H1 (cell line): ENCODE data around the gene DYNLT2B.

Experiments
- BRCA1 ChIP-seq: IDR thresholded peaks from 2 replicates; pipeline ENCODE4 v1.6.1; 2012; ENCODE audit warnings: low read depth, low read length, improper control_type of control experiment
- CEBPB ChIP-seq: IDR thresholded peaks from 2 replicates; pipeline ENCODE4 v1.6.1; 2012; ENCODE audit warnings: low read depth, low read length
- CTCF ChIP-seq, 3 experiments: IDR thresholded peaks; 1 replicate in 2 of 3; 2 replicates in 1 of 3; pipeline versions ENCODE4 v1.5.1 to v1.6.1; 2011; ENCODE audit warnings: low read length in 3 of 3, mild to moderate bottlenecking in 3 of 3, inconsistent platforms in 2 of 3, low read depth in 1 of 3, moderate library complexity in 1 of 3; ENCODE audit not compliant: insufficient read depth in 1 of 3; ENCODE audit errors: control extremely low read depth in 1 of 3
- EZH2 ChIP-seq: fragments of 200-600 bp; sonication (generic); IDR thresholded peaks from 2 replicates; pipeline ENCODE4 v1.7.1; 2012; ENCODE audit warnings: low read depth, mild to moderate bottlenecking, moderate library complexity, low read length, inconsistent platforms; ENCODE audit not compliant: severe bottlenecking
- HDAC6 ChIP-seq: IDR thresholded peaks from one replicate; pipeline ENCODE4 v1.7.1; 2012; ENCODE audit warnings: low read depth, mild to moderate bottlenecking, inconsistent platforms, low read length, moderate library complexity
- KDM1A ChIP-seq: fragments of 200-600, 300-600 bp; sonication (generic); IDR thresholded peaks from 2 replicates; pipeline ENCODE4 v1.7.1; 2016; ENCODE audit warnings: mild to moderate bottlenecking, low read length, borderline replicate concordance
- MAFK ChIP-seq: IDR thresholded peaks from 2 replicates; pipeline ENCODE4 v1.6.1; 2012; ENCODE audit warnings: low read depth, mild to moderate bottlenecking, improper control_type of control experiment, low read length
- POLR2A ChIP-seq, 2 experiments: IDR thresholded peaks; 1 replicate in 1 of 2; 2 replicates in 1 of 2; pipeline ENCODE4 v1.6.1; 2011; ENCODE audit warnings: low read depth in 2 of 2, low read length in 2 of 2, mild to moderate bottlenecking in 2 of 2; ENCODE audit errors: control extremely low read depth in 1 of 2
- POLR2AphosphoS5 ChIP-seq: IDR thresholded peaks from 2 replicates; pipeline ENCODE4 v1.6.1; 2011; ENCODE audit warnings: low read depth, low read length
- TAF1 ChIP-seq: IDR thresholded peaks from 2 replicates; pipeline ENCODE4 v1.6.1; 2011; ENCODE audit warnings: mild to moderate bottlenecking, low read depth, low read length
- TCF12 ChIP-seq: IDR thresholded peaks from 2 replicates; pipeline ENCODE4 v1.6.1; 2011; ENCODE audit warnings: low read depth, mild to moderate bottlenecking, low read length

- TF ChIP-seq HDAC6 (no peak), EZH2 (no peak), POLR2A (IDR thresholded peaks at IDR 0.05; ENCODE audit: control extremely low read depth in 1 of 2, low read depth in 2 of 2, low read length in 2 of 2) (no peak), POLR2AphosphoS5 (no peak), KDM1A (no peak), MAFK (no peak), CEBPB (no peak), BRCA1 (no peak), TCF12 (no peak), TAF1 (no peak), CTCF (IDR thresholded peaks at IDR 0.05; ENCODE audit: control extremely low read depth in 1 of 3, insufficient read depth in 1 of 3, low read depth in 1 of 3, low read length in 3 of 3) (no peak)
Measured at GRCh38 chr3:196315821-196316220, 2.2 kb downstream of the DYNLT2B start.
